GM12892 (cell line): ENCODE results near the gene SLIT3.

ENCODE experiments used
- POLR2A ChIP-seq: IDR thresholded peaks from 2 replicates; pipeline ENCODE4 v1.6.1; 2011; ENCODE audit warnings: low read depth, low read length, control low read depth
- POLR2AphosphoS5 ChIP-seq: IDR thresholded peaks from 2 replicates; pipeline ENCODE4 v1.6.1; 2011; ENCODE audit warnings: low read depth, low read length, control low read depth

DNA sequence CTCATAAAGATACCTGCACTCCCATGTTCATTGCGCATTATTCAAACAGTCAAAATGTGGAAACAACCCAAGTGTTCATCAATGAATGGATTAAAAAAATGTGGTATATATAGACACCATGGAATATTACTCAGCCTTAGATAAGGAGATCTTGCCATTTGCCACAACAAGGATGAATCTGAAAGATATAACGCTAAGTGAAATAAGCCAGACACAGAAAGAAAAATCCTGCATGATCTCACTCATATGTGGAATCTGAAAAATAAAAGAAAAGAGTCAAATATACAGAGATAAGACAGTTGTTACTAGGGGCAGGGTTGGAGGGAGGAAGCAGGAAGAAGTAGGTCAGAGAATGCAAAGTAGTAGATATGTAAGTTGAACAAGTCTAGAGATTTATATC, 17.6 kb upstream of the SLIT3 start:
- TF ChIP-seq POLR2A (no peak), POLR2AphosphoS5 (no peak)
